ENCODE data around the gene ACAD9.

DNA sequence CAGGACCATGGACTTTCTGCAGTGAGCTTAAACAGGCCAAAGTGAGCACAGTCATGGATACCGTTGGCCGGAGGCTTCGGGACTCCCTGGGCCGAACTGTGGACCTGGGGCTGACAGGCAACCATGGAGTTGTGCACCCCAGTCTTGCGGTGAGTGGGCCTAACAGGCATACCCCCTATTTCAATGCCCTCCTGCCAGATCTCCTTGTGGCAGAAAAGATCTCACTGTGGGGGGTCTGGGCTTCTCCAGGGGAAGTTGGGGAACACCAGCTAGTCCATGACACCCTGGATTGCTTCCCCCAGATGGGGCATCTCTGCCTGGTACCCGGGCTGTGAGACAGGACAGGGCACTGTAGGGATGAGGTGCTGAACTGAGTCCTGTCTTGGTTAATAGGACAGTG lies 29.5 kb downstream of the ACAD9 start:
- TF ChIP-seq, protein P1, sequence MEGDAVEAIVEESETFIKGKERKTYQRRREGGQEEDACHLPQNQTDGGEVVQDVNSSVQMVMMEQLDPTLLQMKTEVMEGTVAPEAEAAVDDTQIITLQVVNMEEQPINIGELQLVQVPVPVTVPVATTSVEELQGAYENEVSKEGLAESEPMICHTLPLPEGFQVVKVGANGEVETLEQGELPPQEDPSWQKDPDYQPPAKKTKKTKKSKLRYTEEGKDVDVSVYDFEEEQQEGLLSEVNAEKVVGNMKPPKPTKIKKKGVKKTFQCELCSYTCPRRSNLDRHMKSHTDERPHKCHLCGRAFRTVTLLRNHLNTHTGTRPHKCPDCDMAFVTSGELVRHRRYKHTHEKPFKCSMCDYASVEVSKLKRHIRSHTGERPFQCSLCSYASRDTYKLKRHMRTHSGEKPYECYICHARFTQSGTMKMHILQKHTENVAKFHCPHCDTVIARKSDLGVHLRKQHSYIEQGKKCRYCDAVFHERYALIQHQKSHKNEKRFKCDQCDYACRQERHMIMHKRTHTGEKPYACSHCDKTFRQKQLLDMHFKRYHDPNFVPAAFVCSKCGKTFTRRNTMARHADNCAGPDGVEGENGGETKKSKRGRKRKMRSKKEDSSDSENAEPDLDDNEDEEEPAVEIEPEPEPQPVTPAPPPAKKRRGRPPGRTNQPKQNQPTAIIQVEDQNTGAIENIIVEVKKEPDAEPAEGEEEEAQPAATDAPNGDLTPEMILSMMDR (IDR thresholded peaks at IDR 0.05; ENCODE audit: low read depth, low read length): no peak
- TF ChIP-seq POLR2A (IDR thresholded peaks at IDR 0.05; ENCODE audit: extremely low read depth, insufficient read length): no peak

Data from NB4 (cell line).